Lung (tissue), 12 donors: ENCODE data around the gene PANX1. TPM values are rescaled to one million over a fixed set of nuclear protein-coding genes. Genes with fewer than 3 reads are reported as not detected.
A peak's percentile ranks its signal among the peaks of the same experiment; 100 is the strongest.

Experiments
- ATAC-seq: fragments of 200-7000 bp; cut with Tn5 transposase; one replicate; pipeline ENCODE4 v1.9.1; 2020; ENCODE audit warnings: moderate number of reproducible peaks; ENCODE audit not compliant: insufficient read depth, low FRiP score
- DNase-seq, 3 donors: peaks; one replicate each; pipeline ENCODE4 v3.0.0-alpha.2; 2013 to 2017
- H3K27ac ChIP-seq, 2 donors: one replicate each; pipeline ENCODE4 v1.5.1; 2013; ENCODE audit warnings: mild to moderate bottlenecking in 2 of 2, moderate library complexity in 2 of 2, control low read depth in 1 of 2, inconsistent platforms in 1 of 2, low read depth in 1 of 2, low read length in 1 of 2
- H3K27me3 ChIP-seq, 3 donors: one replicate each; pipeline ENCODE4 v1.5.1; 2013; ENCODE audit warnings: low read length in 2 of 3; ENCODE audit not compliant: control insufficient read depth in 3 of 3, insufficient read depth in 3 of 3
- H3K36me3 ChIP-seq, 4 donors: one replicate each; pipeline ENCODE4 v1.5.1; 2013; ENCODE audit warnings: low read length in 4 of 4, mild to moderate bottlenecking in 1 of 4, moderate library complexity in 1 of 4; ENCODE audit not compliant: control insufficient read depth in 4 of 4, insufficient read depth in 4 of 4
- H3K4me1 ChIP-seq, 5 donors: one replicate each; pipeline ENCODE4 v1.5.1; 2013; ENCODE audit warnings: low read length in 5 of 5, mild to moderate bottlenecking in 2 of 5, moderate library complexity in 1 of 5; ENCODE audit not compliant: control insufficient read depth in 5 of 5, insufficient read depth in 5 of 5
- H3K4me3 ChIP-seq: one replicate; pipeline ENCODE4 v1.5.1; 2013; ENCODE audit warnings: mild to moderate bottlenecking, control low read depth, moderate library complexity
- H3K9ac ChIP-seq, 2 donors: one replicate each; pipeline ENCODE4 v1.5.1; 2013; ENCODE audit warnings: low read length in 2 of 2, control low read depth in 1 of 2; ENCODE audit not compliant: insufficient read depth in 1 of 2
- H3K9me3 ChIP-seq, 4 donors: one replicate each; pipeline ENCODE4 v1.5.1; 2013; ENCODE audit warnings: low read length in 3 of 4, mild to moderate bottlenecking in 1 of 4, moderate library complexity in 1 of 4; ENCODE audit not compliant: control insufficient read depth in 4 of 4, insufficient read depth in 3 of 4
- WGBS, 2 donors: extraction: QIAGEN DNeasy Blood & Tissue Kit; methylation state at CpG; one replicate each; pipeline ENCODE4 v1.1.7; 2013; 5-methylcytosine and 5-hydroxymethylcytosine counted together
- polyA plus RNA-seq, 2 donors: library from polyadenylated mRNA; stranded (reverse); fragments of 200-250 nt; gene quantifications; one replicate each; pipeline ENCODE4 v1.2.1, GENCODE V29; 2013
- total RNA-seq, 2 donors: library from RNA; depleted of rRNA in 1 of 2; stranded (reverse); fragments of >200 nt in 1 of 2; gene quantifications; one replicate each; pipeline ENCODE4 v1.2.1, GENCODE V29; 2014 to 2021
- TF ChIP-seq, protein P1 (sequence below): IDR thresholded peaks from 2 replicates; pipeline ENCODE4 v1.5.1; 2012; ENCODE audit warnings: mild to moderate bottlenecking; ENCODE audit errors: control extremely low read depth, extremely low read depth
- donor health status: control.
- donor health status: control.
- donor health status: Bipolar disorder and iron deficiency.
- donor health status: healthy.
- donor health status: DM: yes; HTN: yes; CAD: no.

Gene PANX1
- total and polyA plus RNA-seq, 4 donors = 5.9 to 25.7 (median 19.0) TPM

- Histone ChIP-seq H3K36me3 (no peaks in the 10 kb centered on the region), H3K4me3 (no peak overlapping the region), H3K9ac (peak overlapping the region in 1 of 2 donors; percentile 80), H3K27me3 (no peaks in the 10 kb centered on the region), H3K27ac (peak overlapping the region; percentile 5 to 55), H3K9me3 (no peaks in the 10 kb centered on the region), H3K4me1 (peaks cover 14 to 74% (median 24%) of the 10 kb centered on the region in 5 donors)
- WGBS, 2 donors = 64 to 65% methylated on average over 3 of the region's 3 CpGs
- TF ChIP-seq, protein P1, sequence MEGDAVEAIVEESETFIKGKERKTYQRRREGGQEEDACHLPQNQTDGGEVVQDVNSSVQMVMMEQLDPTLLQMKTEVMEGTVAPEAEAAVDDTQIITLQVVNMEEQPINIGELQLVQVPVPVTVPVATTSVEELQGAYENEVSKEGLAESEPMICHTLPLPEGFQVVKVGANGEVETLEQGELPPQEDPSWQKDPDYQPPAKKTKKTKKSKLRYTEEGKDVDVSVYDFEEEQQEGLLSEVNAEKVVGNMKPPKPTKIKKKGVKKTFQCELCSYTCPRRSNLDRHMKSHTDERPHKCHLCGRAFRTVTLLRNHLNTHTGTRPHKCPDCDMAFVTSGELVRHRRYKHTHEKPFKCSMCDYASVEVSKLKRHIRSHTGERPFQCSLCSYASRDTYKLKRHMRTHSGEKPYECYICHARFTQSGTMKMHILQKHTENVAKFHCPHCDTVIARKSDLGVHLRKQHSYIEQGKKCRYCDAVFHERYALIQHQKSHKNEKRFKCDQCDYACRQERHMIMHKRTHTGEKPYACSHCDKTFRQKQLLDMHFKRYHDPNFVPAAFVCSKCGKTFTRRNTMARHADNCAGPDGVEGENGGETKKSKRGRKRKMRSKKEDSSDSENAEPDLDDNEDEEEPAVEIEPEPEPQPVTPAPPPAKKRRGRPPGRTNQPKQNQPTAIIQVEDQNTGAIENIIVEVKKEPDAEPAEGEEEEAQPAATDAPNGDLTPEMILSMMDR = no peak
- ATAC-seq (no peak), DNase-seq (no peak)
Measured at GRCh38 chr11:94131047-94131717, 2.5 kb downstream of the PANX1 start.

GRCh38 chr11:94131718-94132115 is 3.1 kb downstream of the PANX1 start:
- TF ChIP-seq, protein P1 = no peak
- Histone ChIP-seq H3K27ac (no peak overlapping the region), H3K36me3 (no peaks in the 10 kb centered on the region), H3K9ac (peak overlapping the region in 1 of 2 donors; percentile 80), H3K9me3 (no peaks in the 10 kb centered on the region), H3K4me3 (no peak overlapping the region), H3K27me3 (no peaks in the 10 kb centered on the region), H3K4me1 (peaks cover 14 to 74% (median 24%) of the 10 kb centered on the region in 5 donors)
- DNase-seq (peak; percentile 81 to 95 (median 93)), ATAC-seq (no peak)
- 24 to 37% methylated on average over 1 of the region's 1 CpG for WGBS, 2 donors

DNA sequence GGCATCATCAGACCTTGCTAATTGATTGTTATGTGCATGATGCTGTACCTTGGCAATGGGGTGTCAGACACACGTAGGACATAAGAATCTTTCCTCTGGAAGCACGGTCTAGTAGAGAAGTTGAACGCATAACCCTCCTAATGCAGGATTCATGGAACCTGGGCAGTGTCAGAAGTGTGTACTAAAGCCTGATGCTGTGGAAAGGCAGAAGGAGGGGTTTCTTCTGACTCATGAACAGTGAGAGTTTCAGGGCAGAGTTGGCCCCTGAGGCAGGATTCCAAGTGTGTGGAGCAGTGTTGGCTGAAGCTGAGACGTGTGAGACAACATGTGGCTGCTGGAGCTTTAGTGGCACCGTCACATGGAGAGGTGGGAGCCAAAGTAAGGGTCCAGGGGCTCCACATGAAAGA is 3.5 kb downstream of the PANX1 start:
- H3K27me3 ChIP-seq = no peaks in the 10 kb centered on the region
- WGBS, 2 donors = 70 to 83% methylated on average over 5 of the region's 5 CpGs
- H3K36me3 ChIP-seq = no peaks in the 10 kb centered on the region
- no peak overlapping the region for H3K4me3 ChIP-seq
- H3K9me3 ChIP-seq = no peaks in the 10 kb centered on the region
- TF ChIP-seq, protein P1 = no peak
- H3K4me1 ChIP-seq = peaks cover 14 to 73% (median 24%) of the 10 kb centered on the region in 5 donors
- DNase-seq = peak; percentile 86 to 93 (median 92)
- ATAC-seq = no peak
- H3K27ac ChIP-seq = peak overlapping the region in 1 of 2 donors; percentile 7
- peak overlapping the region in 1 of 2 donors; percentile 66 for H3K9ac ChIP-seq
